Loucy (cell line): ENCODE measurements around the gene ACOXL.

ENCODE experiments used
- H2AFZ ChIP-seq: fragments of 200-600 bp; sonication (generic); 2 replicates; pipeline ENCODE4 v1.6.0; 2016; ENCODE audit warnings: antibody characterized with exemption, mild to moderate bottlenecking, low read length, moderate library complexity
- H3F3A ChIP-seq: fragments of 200-600 bp; 2 replicates; pipeline ENCODE4 v1.6.0; 2016; ENCODE audit warnings: antibody characterized with exemption, low read depth, mild to moderate bottlenecking
- H3K27me3 ChIP-seq: fragments of 200-600 bp; sonication (generic); 2 replicates; pipeline ENCODE4 v1.6.1; 2014; ENCODE audit warnings: low read length, mild to moderate bottlenecking; ENCODE audit not compliant: insufficient read depth, poor library complexity, severe bottlenecking
- H3K36me3 ChIP-seq: fragments of 200-600 bp; sonication (generic); 2 replicates; pipeline ENCODE4 v1.6.1; 2016; ENCODE audit warnings: low read length; ENCODE audit not compliant: insufficient read depth
- H3K4me1 ChIP-seq: fragments of 200-600 bp; sonication (generic); 2 replicates; pipeline ENCODE4 v1.5.1; 2014; ENCODE audit warnings: low read length, mild to moderate bottlenecking; ENCODE audit not compliant: insufficient read depth, poor library complexity, severe bottlenecking
- H3K4me2 ChIP-seq: fragments of 200-600 bp; sonication (generic); 2 replicates; pipeline ENCODE4 v1.6.0; 2014; ENCODE audit warnings: antibody characterized with exemption, low read length, low read depth, mild to moderate bottlenecking; ENCODE audit not compliant: poor library complexity, severe bottlenecking
- H3K4me3 ChIP-seq: fragments of 200-600 bp; sonication (generic); 2 replicates; pipeline ENCODE4 v1.5.1; 2014; ENCODE audit warnings: low read length, mild to moderate bottlenecking, mixed read lengths; ENCODE audit not compliant: poor library complexity, severe bottlenecking
- H3K79me2 ChIP-seq: fragments of 200-600 bp; sonication (generic); 2 replicates; pipeline ENCODE4 v1.6.1; 2014; ENCODE audit warnings: low read length; ENCODE audit not compliant: insufficient read depth
- H3K9ac ChIP-seq: fragments of 200-600 bp; sonication (generic); 2 replicates; pipeline ENCODE4 v1.6.0; 2014; ENCODE audit warnings: mild to moderate bottlenecking, low read depth, low read length, moderate library complexity; ENCODE audit not compliant: poor library complexity, severe bottlenecking
- H3K9me2 ChIP-seq: fragments of 200-600 bp; sonication (generic); replicated peaks from 2 replicates; pipeline ENCODE4 v1.6.1; 2016; ENCODE audit warnings: low read depth, low read length, mixed read lengths
- H3K9me3 ChIP-seq: fragments of 200-600 bp; sonication (generic); 2 replicates; pipeline ENCODE4 v1.6.1; 2014; ENCODE audit warnings: mild to moderate bottlenecking, antibody characterized with exemption, low read length, low read depth; ENCODE audit not compliant: insufficient read depth
- H4K20me1 ChIP-seq: fragments of 200-600 bp; sonication (generic); 2 replicates; pipeline ENCODE4 v1.6.0; 2014; ENCODE audit warnings: antibody characterized with exemption, low read length, mild to moderate bottlenecking; ENCODE audit not compliant: insufficient read depth, poor library complexity, severe bottlenecking
- CTCF ChIP-seq: fragments of 200-600 bp; sonication (generic); conservative IDR thresholded peaks from 2 replicates; pipeline ENCODE4 v1.5.1; 2014; ENCODE audit warnings: mild to moderate bottlenecking, antibody characterized with exemption, low read length
- EZH2phosphoT487 ChIP-seq: fragments of 200-600 bp; IDR thresholded peaks from 2 replicates; pipeline ENCODE4 v1.6.1; 2018; ENCODE audit warnings: antibody characterized with exemption, mild to moderate bottlenecking, moderate library complexity, borderline replicate concordance

The ACOXL gene

GRCh38 chr2:110909501-110909900 is 177.1 kb downstream of the ACOXL start:
- Histone ChIP-seq H3K4me2 (no peak overlapping the region), H3K9me3 (0 out of 2 replicates have a peak, but pooled peaks cover 3% of the 10 kb centered on the region), H2AFZ (no peak overlapping the region), H4K20me1 (no peaks in the 10 kb centered on the region), H3F3A (no peaks in the 10 kb centered on the region), H3K79me2 (no peaks in the 10 kb centered on the region), H3K27me3 (no peaks in the 10 kb centered on the region), H3K4me3 (no peak overlapping the region), H3K9me2 (no peaks in the 10 kb centered on the region), H3K9ac (no peak overlapping the region), H3K36me3 (no peaks in the 10 kb centered on the region), H3K4me1 (peaks cover 8% of the 10 kb centered on the region)
- TF ChIP-seq CTCF = no peak
- TF ChIP-seq EZH2phosphoT487 = no peak

GRCh38 chr2:110910423-110910822 is 178.1 kb downstream of the ACOXL start:
- Histone ChIP-seq H3K79me2 (no peaks in the 10 kb centered on the region), H3K9me2 (no peaks in the 10 kb centered on the region), H3K4me3 (no peak overlapping the region), H3F3A (no peaks in the 10 kb centered on the region), H3K4me2 (no peak overlapping the region), H3K9me3 (0 out of 2 replicates have a peak, but pooled peaks cover 3% of the 10 kb centered on the region), H3K4me1 (no peaks in the 10 kb centered on the region), H4K20me1 (no peaks in the 10 kb centered on the region), H3K9ac (no peak overlapping the region), H2AFZ (no peak overlapping the region), H3K36me3 (no peaks in the 10 kb centered on the region), H3K27me3 (no peaks in the 10 kb centered on the region)
- TF ChIP-seq EZH2phosphoT487 (no peak), CTCF (no peak)

- Histone ChIP-seq H3K4me1 (no peaks in the 10 kb centered on the region), H3K36me3 (no peaks in the 10 kb centered on the region), H3K79me2 (no peaks in the 10 kb centered on the region), H4K20me1 (no peaks in the 10 kb centered on the region), H3K4me2 (no peak overlapping the region), H3K9me3 (0 out of 2 replicates have a peak, but pooled peaks cover 3% of the 10 kb centered on the region), H3K4me3 (no peak overlapping the region), H3F3A (no peaks in the 10 kb centered on the region), H3K27me3 (no peaks in the 10 kb centered on the region), H3K9me2 (0 out of 2 replicates have a peak, but pooled peaks cover 3% of the 10 kb centered on the region), H2AFZ (no peak overlapping the region), H3K9ac (no peak overlapping the region)
- no peak for TF ChIP-seq CTCF
- no peak for TF ChIP-seq EZH2phosphoT487
Observed at GRCh38 chr2:110919738-110920137, 187.4 kb downstream of the ACOXL start.
